Upper lobe of left lung (tissue), 4 donors: Measurements from ENCODE around the gene AMOTL1.

Experiments used
- POLR2A ChIP-seq, 4 donors: fragments of 450-650 bp; IDR thresholded peaks; one replicate each; pipeline ENCODE4 v1.5.1; 2016 to 2017; ENCODE audit warnings: antibody characterized with exemption in 4 of 4, mild to moderate bottlenecking in 2 of 4
- TF ChIP-seq, protein P1 (sequence below), 6 experiments: fragments of 450-650 bp in 4 of 6; fragments of 200-600 bp in 2 of 6; sonication (generic) in 2 of 6; IDR thresholded peaks; one replicate each; pipeline ENCODE4 v1.5.1; 2016 to 2019; ENCODE audit warnings: antibody characterized with exemption in 6 of 6

DNA sequence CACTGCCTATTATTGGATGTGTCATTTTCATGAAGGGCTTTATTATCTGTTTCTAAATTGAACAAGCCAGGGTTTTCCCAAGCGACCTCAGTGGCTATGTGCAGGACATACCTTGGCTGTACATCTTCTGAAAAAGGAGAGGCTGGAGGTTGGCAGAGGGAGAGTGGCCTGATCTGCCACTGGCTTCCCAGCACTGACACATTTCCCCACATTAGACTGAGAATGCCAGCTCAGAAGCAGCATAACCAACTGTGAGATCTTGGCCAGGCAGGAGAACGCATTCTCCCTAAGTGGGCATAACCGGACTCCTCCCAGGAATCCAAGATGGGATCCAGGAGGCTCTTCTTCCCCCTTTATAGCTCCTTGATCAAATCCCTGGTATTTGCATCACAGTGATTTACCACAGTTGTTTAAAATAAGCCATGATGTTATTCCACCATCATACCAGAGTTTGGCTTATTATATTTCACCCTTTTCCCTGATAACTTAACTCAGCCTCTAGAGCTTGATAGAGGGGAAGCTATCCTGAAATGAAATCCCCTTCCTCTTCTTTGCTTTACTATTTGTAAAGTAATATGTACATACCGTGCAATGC is 33.8 kb downstream of the AMOTL1 start:
- TF ChIP-seq, protein P1, sequence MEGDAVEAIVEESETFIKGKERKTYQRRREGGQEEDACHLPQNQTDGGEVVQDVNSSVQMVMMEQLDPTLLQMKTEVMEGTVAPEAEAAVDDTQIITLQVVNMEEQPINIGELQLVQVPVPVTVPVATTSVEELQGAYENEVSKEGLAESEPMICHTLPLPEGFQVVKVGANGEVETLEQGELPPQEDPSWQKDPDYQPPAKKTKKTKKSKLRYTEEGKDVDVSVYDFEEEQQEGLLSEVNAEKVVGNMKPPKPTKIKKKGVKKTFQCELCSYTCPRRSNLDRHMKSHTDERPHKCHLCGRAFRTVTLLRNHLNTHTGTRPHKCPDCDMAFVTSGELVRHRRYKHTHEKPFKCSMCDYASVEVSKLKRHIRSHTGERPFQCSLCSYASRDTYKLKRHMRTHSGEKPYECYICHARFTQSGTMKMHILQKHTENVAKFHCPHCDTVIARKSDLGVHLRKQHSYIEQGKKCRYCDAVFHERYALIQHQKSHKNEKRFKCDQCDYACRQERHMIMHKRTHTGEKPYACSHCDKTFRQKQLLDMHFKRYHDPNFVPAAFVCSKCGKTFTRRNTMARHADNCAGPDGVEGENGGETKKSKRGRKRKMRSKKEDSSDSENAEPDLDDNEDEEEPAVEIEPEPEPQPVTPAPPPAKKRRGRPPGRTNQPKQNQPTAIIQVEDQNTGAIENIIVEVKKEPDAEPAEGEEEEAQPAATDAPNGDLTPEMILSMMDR (IDR thresholded peaks at IDR 0.05), result no peak
- TF ChIP-seq POLR2A (IDR thresholded peaks at IDR 0.05), result no peak
